ENCODE measurements around the gene METTL27.
"Not testable (repeated sequence)": the region's sequence is repeated elsewhere in the genome, so short reads cannot be mapped to it uniquely, and the experiment has no call there.

METTL27 gene

DNA sequence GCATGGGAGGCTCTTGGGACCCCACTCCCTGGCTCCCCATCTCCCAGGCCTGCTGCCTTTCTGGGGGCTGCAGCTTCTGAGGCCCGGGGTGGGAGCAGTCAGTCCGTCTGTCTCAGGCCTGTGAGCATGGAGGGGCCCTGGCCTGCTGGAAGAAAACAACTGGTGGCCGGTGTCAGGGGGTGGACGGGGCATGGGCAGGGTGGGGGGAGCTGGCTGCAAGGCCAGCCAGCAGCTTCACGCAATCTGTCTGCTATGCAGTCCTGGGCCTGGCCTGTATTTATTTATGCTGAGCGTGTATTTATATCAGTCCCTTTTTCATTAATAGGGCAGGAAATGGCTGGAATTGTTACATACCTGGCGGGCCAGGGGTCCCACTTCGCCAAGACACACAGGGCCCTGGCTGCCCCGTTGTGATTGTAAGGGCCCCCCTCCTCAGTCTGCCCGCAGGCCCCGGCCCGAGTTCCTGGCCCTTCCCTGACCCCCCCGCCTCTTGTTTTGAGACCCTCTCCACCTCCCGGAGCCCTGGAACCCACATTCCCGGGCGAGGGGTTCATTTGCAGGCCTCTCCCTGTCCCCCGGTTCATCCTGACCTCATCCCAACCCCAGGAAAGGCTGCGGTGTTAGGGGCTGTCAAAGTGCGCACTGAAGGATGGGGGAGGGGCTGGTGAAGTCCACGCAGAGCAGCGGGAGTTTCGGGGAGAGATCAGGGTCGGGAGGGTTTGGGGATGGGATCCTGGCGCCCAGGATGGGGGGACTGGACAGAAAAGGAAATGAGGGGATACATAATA, 26.9 kb upstream of the METTL27 start:
- DNase-seq = no peak

DNA sequence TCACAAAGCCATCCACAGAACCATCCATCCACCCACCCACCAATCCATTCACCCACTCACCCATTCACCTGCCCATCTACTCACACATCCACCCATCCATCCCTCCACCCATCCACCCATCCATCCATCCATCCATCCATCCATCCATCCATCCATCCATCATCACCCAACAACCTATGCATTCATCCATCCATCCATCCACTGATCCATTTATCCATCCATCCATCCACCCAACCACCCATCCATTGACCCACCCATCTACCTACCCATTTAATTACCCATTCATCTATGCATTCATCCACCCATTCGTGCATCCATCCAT, 24.1 kb upstream of the METTL27 start:
- no peak for DNase-seq

DNA sequence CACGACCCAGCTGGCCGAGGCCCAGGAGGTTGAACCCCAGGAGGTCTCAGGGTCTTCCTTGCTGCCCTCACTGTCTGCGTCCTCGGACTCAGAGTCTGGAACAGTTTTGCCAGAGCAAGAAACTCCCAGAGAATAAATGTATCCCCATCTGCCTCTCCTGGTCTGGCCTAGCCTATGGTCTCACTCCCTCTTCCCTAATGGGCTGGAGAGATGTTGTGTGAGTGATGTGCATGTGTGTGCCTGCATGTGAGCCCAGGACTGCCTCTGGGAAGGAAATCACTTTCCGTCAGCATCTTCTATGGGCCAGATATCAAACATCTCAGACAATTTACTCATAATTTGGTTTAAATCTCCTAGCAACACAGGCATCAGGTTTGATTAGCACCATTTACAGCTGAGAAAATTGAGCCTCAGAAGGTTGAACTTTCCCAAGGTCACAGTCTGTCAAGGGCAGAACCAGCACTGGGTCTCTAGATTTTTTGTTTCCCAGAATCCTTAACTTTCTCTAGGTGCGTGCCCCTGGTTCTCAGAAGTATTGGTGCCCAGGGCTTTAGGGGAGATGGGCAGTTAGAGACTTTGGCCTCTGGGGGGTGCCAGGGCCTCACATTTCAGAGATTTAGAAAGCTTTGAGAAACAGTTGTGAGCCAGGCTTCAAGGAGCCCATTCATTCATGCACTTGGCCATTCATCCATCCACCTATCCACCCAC, 23.6 kb upstream of the METTL27 start:
- peak; percentile 2 for DNase-seq

DNA sequence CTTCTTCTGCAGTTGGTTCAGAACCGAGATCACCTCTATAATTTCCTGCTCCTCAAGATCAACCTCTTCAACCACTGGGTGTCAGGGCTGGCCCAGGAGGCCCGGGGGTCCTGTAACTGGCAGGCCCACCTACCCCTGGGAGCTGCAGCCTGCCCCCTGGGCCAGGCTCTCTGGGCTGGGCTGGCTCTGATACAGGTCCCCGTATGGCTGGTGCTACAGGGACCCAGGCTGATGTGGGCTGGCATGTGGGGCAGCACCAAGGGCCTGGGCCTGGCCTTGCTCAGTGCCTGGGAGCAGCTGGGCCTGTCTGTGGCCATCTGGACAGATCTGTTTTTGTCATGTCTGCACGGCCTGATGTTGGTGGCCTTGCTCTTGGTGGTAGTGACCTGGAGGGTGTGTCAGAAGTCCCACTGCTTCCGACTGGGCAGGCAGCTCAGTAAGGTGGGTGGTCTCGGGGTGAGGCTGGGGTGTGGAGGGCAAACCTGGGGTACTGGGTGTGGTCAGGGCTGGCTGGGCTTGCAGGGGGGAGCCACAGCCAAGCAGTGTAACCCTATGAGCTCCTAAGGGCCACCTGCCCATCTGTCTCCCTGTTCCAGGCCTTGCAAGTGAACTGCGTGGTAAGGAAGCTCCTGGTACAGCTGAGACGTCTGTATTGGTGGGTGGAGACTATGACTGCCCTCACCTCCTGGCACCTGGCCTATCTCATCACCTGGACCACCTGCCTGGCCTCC, 22.8 kb upstream of the METTL27 start:
- DNase-seq = peak; percentile 16

DNA sequence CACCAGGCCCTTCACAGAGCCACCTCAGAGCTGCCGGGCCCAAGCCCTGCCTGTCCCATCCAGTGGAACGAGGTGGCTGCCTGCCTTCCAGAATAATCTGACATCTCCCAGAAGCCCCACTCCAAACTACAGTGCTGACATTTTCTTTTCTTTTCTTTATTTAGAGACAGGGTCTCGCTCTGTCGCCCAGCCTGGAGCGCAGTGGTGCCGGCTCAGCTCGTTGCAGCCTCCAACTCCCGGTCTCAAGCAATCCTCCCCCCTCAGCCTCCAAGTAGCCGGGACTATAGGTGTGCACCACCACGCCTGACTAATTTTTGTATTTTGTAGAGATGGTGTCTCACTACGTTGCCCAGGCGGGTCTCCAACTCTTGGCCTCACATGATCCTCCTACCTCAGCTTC, 19.0 kb upstream of the METTL27 start:
- no peak for DNase-seq

DNA sequence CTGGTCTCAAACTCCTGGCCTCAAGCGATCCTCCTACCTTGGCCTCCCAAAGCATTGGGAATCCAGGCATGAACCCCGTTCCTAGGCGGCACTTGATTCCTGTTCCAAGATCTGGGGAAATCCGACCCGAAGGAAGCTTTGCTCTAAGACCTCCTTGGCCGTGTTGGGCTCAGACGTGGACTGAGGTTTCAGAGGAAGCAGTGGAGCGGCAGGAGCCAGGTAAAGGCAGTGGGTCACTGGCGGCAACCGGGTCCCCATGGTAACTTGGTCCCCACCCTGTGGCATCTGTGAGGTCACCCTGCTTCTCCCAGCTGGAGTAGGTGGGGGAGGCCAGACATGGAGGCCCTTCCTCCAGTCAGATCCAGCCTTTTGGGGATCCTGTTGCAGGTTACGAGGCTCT, 18.5 kb upstream of the METTL27 start, which contains the start of gene TMEM270:
Gene TMEM270, plus strand, starts transcription at position 301 of the 400 bp plus-strand sequence. Its CDS starts 36 bp downstream, at position 337.
- no peak for DNase-seq

DNA sequence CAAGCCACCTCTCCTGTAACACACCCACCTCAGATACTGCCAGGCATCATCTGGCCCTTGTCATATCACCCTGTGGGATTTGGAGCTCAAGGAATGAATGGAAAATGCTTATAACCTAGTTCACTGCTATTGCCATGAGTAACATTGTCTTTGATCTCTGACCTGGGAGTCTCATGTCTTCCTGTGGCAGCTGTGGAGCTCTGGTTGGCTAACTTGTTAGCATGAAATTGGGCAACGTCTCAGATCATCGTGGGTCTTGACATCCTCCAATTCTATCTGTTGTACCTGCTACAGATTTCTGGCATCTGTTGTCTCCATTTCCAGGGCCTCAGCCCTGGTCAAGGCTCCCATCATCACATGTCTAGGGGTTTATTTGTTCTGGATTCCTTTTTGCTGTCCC, 16.5 kb upstream of the METTL27 start:
- no peak for DNase-seq

DNA sequence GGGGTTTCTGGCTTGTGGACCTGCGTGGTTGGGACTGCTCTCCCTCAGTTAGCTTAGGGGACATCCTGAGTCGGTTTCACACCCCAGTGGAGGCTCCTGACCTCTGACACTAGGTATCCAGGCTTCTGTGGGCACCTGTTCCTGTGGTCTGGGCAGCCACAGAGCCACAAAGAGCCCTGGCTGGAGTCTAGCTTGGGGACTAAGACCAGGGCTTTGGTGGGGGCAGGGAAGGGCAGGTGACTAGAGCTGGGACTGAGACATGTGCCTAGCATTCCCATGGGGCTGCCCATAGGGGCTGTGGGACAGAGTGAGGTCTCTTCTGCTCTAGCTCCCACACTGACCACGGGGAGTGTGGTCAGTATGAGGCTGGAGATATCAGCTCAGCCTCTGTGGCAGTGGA, 14.6 kb upstream of the METTL27 start:
- no peak for DNase-seq

DNA sequence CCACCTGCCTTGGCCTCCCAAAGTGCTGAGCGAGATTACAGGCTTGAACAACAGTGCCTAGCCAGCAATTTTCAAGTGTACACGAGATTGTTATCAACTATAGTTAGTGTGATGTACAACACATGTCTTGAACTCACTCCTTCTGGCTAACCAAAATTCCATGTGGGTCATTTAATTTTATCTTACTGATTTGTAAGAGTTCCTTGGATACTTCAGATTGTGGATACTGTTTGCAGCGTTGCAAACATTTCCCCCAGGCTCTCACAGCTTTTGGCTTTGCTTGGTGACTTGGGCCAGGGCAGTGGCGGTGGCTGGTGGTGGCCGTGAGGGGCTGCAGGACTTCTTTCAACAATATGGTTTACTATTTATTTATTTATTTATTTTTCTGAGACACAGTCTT, 10.2 kb upstream of the METTL27 start:
- DNase-seq = no peak

DNA sequence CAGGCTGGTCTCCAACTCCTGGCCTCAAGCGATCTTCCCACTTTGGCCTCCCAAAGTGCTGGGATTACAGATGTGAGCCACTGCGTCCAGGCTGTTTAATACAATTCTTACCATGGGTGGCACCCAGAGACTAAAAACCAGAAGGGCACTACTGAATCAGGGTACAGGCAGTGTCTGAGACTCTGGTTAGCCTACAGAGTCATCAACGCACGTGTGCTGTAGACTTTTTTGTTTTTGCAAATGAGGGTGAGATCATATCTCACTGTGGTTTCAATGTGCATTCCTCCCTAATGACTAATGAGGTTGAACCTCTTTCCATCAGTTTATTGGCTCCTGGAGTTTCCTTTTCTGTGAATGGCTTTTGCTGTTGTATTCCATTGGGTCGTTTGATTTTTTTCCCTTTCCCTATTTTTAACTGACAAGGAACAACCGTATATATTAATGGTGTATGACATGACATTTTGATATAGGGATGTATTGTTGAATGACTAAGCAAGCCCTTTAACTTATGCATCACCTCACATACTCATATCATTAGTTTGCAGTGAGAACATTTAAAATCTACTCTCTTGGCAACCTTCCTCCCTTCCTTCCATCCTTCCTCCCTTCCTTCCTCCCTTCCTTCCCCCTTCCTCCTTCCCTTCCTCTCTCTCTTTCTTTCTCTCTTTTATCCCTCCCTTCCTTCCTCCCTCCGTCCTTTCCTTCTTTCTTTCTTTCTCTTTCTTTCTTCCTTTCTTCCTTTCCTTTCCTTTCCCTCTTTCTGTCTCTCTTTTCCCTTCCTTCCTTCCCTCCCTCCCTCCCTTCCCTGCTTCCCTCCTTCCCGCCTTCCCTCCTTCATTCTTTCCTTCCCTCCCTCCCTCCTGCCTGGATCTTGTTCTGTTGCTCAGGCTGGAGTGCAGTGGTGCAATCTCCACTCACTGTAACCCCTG, 9.4 kb upstream of the METTL27 start:
- DNase-seq = peak; percentile 38

DNA sequence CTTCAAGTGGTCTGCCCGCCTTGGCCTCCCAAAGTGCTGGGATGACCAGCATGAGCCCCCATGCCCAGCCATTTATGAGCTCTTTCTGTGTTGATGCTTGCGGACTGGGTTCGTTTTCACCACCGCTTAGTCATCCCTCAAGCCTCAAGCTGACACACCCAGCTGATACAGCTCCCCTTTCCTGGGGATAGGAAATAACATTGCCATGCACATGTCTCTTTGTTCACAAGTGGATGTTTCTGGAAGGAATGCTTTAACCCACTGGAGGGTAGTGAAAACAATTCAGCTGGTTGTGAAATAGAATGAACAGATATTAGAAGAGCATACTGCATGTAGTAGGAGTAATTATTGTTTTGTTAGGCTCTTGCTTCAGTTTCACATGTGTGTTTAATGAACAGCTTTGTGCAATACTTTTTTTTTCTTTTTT, 8.5 kb upstream of the METTL27 start:
- DNase-seq = no peak

DNA sequence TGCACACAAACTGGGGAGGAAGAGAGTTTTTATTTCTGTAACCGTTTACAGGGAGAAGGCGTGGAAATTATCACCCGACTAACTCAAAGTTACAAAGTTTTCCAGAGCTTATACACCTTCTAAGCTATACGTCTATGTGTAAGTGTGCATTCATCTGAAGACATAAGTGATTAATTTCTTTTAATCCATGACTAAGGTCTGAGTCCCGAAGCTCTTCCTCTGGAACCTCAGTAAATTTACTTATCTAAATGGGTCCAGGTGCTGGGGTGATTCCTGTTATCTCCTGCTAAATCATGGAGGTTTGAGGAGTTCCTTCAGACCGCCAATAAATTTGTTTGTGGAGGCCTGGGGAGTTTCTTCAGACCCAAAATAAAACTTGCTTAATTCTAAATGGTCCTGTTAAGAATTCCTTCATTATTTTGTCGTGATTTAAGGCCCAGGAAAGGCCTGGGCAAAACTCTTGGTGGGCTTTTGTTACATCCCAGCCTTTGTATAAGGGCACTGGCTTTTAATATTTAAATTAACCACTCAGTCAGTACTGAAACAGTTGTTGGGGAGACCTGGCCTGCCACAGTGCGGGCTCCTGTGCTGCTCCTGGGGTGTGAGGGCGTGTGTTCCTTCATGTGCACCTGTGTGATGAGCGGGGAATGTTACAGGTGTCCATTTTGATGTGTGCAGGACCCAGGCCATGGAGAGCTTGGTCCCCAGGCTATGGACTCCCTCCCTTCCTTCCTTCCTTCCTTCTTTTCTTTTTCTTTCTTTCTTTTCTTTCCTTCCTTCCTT, 5.8 kb upstream of the METTL27 start:
- DNase-seq = no peak

DNA sequence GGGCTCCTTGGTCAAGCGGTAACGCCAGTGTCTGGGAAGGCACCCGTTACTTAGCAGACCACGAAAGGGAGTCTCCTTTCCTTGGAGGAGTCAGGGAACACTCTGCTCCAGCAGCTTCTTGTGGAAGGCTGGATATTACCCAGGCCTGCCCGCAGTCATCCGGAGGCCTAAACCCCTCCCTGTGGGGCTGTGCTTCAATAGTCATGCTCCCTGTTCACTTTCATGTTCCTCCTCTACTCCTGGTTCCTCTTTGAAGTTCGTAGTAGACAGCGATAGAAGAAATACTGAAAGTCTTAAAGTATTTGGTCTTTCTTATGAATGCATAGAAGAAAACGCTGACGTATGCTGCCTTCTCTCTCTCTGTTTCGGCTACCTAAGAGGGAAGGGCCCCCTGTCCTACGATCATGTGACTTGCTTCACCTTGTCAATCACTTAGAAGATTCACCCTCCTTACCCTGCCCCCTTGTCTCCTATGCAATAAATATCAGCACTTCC, 3.4 kb upstream of the METTL27 start:
- DNase-seq = not testable (repeated sequence)

DNA sequence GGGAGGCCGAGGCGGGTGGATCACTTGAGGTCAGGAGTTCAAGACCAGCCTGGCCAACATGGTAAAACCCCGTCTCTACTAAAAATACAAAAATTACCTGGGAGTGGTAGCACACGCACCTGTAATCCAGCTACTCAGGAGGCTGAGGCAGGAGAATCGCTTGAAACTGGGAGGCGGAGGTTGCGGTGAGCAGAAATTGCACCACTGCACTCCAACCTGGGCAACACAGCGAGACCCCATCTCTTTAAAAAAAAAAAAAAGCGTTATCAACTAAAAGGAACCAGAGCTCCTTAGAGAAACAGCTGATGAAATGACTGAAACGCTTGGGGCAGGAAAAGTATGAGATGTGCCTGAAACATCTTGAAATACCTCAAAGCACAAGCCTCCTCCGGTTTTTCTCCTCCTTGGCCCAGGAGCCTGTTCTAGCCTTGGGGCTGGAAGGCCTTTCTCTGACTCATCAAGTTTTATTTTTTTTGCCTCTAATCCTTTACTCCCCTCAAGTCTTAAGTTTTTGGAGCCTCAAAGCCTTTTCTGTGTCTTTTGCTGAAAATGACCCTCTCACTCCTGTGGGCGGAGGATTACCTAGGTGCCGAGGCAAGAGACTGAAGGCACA, 2.6 kb upstream of the METTL27 start:
- no peak for DNase-seq

DNA sequence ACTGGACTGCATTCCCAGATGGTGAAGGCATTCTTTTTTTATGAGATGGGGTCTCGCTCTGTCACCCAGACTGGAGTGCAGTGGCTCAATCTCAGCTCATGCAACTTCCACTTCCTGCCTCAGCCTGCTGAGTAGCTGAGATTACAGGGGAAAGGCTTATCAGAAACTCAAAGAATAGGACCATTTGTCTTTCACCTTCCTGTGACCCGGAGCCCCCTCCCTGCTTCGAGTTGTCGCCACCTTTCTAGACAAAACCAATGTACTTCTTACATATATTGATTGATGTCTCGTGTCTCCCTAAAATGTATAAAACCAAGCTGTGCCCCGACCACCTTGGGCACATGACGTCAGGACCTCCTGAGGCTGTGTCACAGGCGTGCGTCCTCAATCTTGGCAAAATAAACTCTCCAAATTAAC, 1.8 kb upstream of the METTL27 start:
- DNase-seq = no peak

DNA sequence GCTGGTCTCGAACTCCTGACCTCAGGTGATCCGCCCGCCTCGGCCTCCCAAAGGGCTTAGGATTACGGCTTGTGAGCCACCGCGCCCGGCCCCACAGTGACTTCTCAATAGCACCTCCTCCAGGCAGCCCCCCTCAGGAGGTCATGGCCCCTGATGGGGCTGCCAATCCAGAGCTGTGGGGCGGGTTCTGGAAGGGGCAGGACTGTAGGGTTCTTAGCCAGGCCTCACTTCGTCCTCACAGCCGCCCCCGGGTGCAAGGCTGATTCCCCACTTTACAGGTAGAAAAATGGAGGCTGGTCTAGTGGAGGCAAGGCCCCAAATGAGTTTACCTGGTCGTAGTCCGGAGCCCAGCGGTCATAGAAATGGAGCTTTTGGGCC, 638 bp downstream of the METTL27 start:
- no peak for DNase-seq

DNA sequence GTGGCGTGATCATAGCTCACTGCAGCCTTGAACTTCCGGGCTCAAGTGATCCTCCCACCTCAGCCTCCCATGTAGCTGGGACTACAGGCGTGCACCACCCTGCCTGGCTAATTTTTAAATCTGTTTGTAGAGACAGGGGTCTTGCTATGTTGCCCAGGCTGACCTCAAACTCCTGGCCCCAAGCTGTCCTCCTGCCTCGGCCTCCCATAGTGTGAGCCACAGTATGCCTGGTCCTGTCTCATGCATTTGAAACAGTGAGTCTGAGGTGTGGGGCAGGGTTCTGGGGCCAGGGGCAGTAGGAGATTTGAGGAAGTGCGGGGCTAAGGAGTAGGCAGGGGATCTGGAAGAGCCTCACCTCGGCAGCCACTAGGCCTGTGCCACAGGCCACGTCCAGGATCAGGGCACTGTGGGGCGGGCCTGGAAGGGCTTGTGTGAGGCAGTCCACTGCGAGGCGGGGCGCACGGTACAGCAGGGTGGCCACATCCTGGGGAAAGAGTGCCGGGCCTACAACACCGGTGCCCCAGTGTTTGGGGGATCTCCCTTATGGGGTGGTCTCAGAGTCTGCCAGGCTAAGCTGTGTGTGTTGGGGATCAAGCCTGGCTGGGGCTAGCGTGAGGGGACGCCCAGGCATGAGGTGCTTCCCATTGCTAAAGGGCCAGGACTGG, 1.5 kb downstream of the METTL27 start:
- DNase-seq = no peak

DNA sequence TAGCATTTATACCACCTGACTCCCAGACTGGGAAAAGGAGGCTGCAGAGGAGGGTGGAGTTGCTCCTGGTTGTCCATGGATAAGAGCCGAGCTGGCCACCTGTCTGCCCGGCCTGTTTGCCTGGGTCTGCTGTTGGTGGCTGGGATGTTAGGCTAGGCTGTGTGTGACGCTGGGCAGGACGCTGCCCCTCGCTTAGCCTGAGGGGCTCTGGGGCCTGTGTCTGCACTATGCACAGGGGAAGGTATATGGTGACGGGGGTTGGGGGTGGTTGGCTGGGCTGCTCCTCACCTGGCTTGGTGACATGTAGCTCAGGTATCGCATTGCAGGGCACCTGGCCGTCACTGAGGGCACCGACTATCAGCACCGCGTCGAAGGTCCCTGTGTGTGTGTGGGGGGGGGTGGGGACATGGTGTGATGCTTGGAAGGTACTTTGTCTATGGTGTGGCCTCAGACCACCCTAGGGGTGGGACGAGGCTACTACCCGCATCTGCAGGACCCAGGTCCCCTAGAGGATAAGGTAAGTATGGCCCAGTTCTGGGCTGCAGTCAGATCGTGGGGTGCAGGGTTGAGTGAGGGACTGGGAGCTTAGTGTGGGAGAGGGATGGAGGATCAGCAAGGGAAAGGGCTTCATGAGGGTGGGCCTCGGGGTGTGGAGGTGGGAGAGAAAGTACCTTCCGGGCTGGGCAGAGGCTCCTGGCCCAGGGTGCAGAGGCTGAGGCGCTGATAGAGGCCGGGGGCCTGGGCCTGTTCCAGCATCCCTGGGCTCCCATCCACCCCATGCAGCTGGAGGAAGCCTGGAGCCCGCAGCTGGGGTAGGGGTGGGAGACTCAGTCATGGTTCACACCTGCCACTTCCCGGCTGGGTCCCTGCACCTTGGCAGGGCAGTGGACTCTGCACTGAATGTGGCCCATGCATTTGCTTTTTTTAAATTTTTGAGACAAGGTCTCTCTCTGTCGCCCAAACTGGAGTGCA, 2.3 kb downstream of the METTL27 start:
- no peak for DNase-seq

DNA sequence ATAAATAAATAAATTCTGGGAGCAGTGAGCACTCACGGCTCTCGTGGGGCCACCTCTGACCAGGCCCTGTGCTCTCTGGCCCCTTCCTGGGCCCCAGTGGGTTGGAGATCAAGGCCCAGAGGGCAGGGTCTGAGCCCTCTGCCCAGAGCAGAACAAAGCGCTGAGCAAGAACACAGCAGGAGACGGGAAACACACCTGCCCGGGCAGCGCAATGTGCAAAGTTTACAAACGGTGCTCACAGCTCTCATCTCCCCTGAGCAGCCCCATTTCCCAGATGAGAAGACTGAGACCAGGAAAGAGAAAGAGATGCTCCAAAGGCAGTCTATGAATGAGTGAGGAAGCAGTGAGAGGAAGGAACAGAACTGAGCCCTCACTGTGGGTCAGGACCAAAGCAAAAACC, 3.0 kb downstream of the METTL27 start:
- DNase-seq = no peak

Measured in NCI-H510A treated with DMSO at 0.1 percent for 48 hours (cell line).